HFF-Myc (cell line): ENCODE results near the gene FAM185A.

Experiments used
- DNase-seq: peaks from one replicate; pipeline ENCODE4 v3.0.0-alpha.2; 2011; ENCODE audit warnings: low read depth; ENCODE audit errors: extremely low read depth
- H3K4me3 ChIP-seq: replicated peaks from 2 replicates; pipeline ENCODE4 v1.5.1; 2011; ENCODE audit warnings: low read depth, mild to moderate bottlenecking, control low read depth, low read length
- TF ChIP-seq, protein P1 (sequence below): IDR thresholded peaks from 2 replicates; pipeline ENCODE4 v1.5.1; 2012; ENCODE audit warnings: mild to moderate bottlenecking, low read depth, low read length, control low read depth; ENCODE audit errors: missing control alignments

The FAM185A gene

DNA sequence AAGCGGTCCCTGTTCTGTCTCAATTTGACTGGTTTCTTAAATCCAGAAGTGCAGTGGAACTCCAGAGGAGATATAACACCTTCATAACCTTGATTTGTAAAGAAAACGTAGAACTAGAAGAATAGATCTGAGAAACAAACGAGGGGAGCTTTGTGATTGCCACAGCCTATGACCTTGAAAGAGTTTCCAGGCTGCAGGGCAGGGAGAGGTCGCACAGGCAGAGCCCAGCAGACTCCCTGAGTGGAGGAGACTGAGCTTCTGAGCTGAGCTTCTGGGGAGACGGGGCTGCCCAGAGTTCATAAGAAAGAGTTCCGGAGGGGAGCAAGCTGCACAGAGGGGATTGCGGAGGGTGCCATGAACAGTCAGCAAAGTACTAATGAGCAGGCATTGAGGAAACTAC, 57.8 kb downstream of the FAM185A start:
- H3K4me3 ChIP-seq: no peak overlapping the region
- TF ChIP-seq, protein P1, sequence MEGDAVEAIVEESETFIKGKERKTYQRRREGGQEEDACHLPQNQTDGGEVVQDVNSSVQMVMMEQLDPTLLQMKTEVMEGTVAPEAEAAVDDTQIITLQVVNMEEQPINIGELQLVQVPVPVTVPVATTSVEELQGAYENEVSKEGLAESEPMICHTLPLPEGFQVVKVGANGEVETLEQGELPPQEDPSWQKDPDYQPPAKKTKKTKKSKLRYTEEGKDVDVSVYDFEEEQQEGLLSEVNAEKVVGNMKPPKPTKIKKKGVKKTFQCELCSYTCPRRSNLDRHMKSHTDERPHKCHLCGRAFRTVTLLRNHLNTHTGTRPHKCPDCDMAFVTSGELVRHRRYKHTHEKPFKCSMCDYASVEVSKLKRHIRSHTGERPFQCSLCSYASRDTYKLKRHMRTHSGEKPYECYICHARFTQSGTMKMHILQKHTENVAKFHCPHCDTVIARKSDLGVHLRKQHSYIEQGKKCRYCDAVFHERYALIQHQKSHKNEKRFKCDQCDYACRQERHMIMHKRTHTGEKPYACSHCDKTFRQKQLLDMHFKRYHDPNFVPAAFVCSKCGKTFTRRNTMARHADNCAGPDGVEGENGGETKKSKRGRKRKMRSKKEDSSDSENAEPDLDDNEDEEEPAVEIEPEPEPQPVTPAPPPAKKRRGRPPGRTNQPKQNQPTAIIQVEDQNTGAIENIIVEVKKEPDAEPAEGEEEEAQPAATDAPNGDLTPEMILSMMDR: no peak
- DNase-seq: no peak

DNA sequence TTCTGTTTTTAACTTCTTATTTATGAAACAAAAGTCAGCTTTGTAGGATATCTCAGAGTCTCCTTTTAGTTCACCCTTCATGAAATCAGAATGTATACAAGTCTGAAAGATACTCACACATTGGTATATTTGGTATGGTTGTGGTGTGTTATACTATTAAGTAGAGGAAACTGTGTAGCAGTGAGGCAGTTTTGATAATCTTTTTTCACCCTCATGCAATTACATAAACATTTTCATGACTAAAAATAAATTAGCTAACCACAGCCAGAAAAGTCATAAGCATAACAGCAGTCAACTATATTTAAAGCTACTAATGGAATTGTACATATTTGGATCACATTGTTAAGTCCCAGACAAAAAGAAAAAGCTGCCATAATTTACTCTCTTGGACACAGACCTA, 62.1 kb downstream of the FAM185A start:
- H3K4me3 ChIP-seq: no peak overlapping the region
- TF ChIP-seq, protein P1: no peak
- DNase-seq: no peak

DNA sequence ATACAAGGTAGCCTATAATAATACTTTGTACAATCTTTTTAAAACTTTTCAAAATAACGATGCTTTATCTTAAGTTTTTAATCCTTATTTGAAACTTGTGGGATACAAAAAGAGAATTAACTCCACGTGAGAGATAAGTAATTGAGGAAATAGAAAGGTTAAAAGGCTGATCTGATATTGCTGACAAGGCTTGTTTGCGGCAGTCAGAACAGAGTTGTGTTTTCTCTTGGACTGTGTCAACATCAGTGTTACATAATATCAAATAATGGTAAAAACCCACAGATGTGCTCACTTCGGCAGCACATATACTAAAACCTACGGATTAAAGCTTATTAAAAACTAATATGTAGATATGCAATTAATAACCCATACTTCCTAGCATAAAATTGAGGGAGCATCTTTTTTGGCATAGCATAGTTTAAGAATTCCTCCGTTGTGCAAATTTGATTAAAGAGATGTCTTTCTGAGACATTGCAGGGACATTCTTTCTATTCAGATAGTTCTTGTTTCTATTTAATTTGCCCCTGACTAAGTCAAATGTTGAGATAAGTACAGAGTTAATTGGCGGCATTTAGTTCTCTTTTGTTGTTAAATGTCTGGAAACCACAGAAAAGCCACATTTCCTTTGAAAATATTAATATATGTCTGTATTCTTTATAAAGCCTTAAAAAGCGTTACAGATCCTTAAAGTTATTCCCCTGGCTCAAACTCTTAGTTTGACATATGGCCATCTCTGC, 63.3 kb downstream of the FAM185A start:
- DNase-seq: no peak
- TF ChIP-seq, protein P1: no peak
- H3K4me3 ChIP-seq: no peak overlapping the region

DNA sequence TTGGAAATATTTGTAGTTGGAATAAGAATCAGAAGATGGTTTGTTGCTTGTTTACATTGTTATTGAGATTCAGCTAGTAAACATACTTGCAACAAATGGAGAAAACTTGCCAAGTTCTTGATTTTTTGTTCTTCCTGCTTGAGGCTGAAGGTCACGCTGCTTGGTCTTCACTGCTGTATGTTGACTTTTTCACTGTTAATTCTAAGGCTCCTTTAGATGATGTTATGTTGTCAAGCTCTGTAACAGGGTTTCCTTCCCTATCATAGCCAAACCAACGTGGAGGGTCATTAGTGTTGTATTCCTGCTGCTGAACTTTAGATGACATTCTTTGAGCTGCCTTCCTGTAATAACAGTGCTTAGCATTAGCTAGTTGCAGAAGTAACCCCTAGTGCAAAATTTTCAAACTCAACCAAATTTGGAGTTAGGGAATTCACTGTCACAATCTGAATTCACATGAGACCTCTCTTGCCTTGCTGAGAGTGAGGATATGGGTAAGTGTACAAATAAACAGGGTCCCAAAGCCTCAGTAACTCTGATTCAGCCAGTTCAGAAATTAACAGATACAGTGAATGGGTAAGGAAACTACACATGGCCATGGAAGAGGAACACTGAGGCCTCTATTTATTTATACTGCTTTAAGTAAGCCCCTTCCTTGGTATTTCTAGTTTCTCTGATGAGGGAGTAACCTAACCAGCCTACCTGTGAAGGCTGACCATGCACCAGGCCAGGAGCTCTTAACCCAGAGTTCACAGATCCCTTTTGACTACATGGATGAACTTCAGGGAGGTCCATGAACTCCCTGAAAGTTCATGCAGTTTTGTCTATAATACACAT, 64.6 kb downstream of the FAM185A start:
- TF ChIP-seq, protein P1: no peak
- no peak overlapping the region for H3K4me3 ChIP-seq
- no peak for DNase-seq

DNA sequence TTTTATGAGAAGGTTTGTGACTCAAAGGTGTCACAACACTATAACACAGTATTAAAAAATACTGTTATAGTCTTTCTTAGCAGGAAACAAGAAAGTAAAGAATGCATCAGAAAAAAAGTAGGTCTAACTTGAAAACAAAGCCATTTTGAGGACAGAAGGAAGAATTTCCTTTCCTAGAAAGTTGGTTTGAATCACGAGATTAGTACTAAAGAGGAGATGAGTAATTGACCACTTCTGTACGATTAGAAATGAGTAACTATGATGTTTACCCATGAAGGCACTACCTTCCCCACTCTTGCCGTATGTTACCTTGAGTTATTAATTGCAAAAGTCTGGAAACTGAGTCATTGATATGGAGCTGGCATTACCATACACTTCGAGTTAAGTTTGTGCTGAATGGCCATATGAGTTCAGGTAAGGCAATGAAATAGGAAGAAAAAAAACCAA, 65.2 kb downstream of the FAM185A start:
- H3K4me3 ChIP-seq: no peak overlapping the region
- TF ChIP-seq, protein P1: no peak
- DNase-seq: no peak

DNA sequence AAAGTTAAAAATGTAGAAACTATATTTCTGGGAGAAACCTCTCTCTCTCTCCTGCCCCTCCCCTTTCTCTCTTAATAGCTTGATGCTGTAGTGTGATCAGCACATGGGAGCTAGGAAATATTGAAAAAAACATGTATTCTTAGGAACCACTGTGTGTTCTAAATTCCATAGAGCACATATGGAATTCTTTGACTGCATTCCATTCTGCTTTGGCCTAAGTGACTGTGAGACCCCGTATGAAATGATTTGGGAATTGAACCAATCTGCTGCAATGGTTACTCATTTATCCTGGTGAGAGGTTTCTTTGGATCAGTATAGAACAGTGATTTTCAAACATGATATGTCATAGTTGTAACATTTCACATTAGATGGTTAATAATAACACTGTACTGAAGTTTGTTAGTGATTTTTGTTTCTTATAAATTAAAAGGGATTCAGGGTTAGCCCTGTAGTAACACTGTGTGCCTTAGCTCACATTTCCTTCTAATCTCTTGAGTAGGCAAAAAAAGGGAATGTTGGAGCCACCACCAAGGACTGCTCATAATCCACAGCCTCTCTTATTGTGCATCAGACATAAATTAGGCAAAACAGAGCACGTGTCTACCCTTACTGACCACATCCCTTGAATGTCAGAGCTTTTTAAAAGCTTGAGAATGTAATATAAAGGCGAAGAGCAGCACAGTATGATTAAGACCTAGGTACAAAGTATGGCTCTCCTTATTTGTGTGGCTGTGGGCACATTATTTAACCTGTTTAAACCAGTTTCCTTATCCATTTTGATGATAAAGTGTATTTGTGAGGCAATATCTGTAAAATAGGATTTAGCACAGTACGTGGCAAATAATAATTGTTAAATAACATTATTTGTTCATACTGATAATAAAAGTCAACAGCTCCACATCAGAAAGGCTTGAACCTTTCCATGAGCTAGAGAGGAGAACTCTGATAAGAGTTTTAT, 69.1 kb downstream of the FAM185A start:
- DNase-seq: no peak
- TF ChIP-seq, protein P1: no peak
- no peak overlapping the region for H3K4me3 ChIP-seq
